ENCODE measurements around the gene DDRGK1. TPM values are rescaled to one million over a fixed set of nuclear protein-coding genes. Genes with fewer than 3 reads are reported as not detected.
"Not testable (repeated sequence)": the region's sequence is repeated elsewhere in the genome, so short reads cannot be mapped to it uniquely, and the experiment has no call there.

The DDRGK1 gene
- total and polyA plus RNA-seq, 5 experiments from 2014 or later, result 39.7 to 57.4 (median 50.5) TPM

DNA sequence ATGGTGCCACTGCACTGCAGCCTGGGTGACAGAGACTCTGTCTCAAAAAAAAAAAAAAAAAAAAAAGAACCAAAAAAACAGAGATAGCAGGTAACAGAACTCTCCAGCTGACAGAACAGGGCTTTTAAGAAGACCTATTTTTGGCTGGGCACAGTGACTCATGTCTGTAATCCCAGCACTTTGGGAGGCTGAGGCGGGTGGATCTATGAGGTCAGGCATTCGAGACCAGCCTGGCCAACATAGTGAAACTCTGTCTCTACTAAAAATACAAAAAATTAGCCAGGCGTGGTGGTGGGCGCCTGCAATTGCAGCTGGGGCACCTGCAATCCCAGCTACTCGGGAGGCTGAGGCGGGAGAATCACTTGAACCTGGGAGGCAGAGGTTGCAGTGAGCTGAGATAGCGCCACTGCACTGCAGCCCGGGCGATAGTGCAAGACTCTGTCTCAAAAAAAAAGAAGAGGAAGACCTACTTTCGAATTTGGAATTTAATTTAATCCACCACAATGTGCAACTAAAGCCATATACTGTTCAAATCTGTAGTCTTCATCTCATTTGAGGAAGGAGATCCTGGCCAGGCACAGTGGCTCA is 52.3 kb downstream of the DDRGK1 start:
- not testable (repeated sequence) for DNase-seq, H3K27me3 Mint-ChIP-seq, H3K9me3 Mint-ChIP-seq, ATAC-seq
- Mint-ChIP-seq H3K36me3 (peaks cover 0 to 79% (median 0%) of the 10 kb centered on the region in 3 donors), H3K4me3 (peak overlapping the region in 3 of 10 donors; percentile 4 to 26 (median 10)), H3K4me1 (peaks cover 27 to 85% (median 79%) of the 10 kb centered on the region in 4 donors), H3K27ac (peak overlapping the region in 8 of 10 donors; percentile 32 to 72 (median 47))
- POLR2A ChIA-PET, result interaction anchor here (0.7 to 1.5 kb wide), 2 partner anchors 69 to 78 kb away, joined by 3 read pairs; no protein-coding TSS in a partner anchor

DNA sequence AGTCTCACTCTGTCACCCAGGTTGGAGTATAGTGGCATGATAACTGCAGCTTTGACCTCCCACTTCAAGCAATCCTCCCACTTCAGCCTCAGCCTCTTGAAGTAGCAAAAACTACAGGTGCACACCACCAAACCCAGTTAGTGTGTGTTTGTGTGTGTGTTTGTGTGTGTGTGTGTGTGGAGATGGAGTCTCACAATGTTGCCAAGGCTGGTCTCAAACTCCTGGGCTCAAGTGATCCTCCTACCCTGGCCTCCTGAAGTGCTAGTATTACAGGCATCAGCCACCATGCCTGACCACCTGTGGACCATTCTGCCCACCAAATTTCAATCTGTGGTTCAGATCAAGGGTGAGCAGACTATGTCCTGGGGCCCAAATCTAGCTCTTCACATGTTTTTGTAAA is 53.6 kb downstream of the DDRGK1 start:
- peak overlapping the region in 8 of 10 donors; percentile 29 to 83 (median 62) for H3K27ac Mint-ChIP-seq
- no peaks in the 10 kb centered on the region for H3K27me3 Mint-ChIP-seq
- H3K4me3 Mint-ChIP-seq, result peak overlapping the region in 1 of 10 donors; percentile 39
- H3K36me3 Mint-ChIP-seq, result peaks cover 0 to 85% (median 3%) of the 10 kb centered on the region in 3 donors
- DNase-seq, result no peak
- POLR2A ChIA-PET, result interaction anchor here (0.5 kb wide), 1 partner anchor 9 kb away, joined by 5 read pairs; no protein-coding TSS in a partner anchor
- H3K9me3 Mint-ChIP-seq, result no peaks in the 10 kb centered on the region
- peaks cover 21 to 75% (median 74%) of the 10 kb centered on the region in 4 donors for H3K4me1 Mint-ChIP-seq
- no peak for ATAC-seq

DNA sequence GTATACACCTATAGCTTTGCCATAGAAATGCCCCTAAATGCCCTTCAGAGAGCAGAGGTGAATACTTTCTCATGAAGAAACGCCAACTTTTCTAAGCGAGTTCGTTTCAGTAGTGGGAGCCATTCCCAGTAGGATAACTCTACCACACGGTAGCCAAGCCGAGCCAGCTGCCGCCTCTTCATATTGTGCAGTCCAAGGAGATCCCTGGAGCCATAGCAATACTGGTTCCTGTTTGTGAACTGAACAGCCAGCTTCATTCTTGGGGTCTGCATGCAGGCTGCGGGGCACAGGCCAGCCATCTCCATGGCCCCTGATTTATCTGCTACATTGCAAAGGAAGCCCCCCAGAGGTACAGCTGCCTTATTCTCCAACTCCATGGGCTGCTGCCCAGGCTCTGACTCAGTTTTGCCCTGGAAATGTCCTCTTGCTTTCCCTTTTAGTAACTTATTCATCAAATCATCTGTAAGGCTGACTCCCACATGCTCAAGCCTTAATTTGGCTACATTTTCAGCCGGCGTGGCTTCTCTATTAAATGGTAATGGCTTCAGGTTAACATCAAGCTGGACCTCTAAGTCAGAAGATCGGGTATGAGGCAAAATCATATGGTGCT is 57.6 kb downstream of the DDRGK1 start:
- POLR2A ChIA-PET, result interaction anchor here (1.0 kb wide), 1 partner anchor 20 kb away, joined by 3 read pairs; no protein-coding TSS in a partner anchor

DNA sequence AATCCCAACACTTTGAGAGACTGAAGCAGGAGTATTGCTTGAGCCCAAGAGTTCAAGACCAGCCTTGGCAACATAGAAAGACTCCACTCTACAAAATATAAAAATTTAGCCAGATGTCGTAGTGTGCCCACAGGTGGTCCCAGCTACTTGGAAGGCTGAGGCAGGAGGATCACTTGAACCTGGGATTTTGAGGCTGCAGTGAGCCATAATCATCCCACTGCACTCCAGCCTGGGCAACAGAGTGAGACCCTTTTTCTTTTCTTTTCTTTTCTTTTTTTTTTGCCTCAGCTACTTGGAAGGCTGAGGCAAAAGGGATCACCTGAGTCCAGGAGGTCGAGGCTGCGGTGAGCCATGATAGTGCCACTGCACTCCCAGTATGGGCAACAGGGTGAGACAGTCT is 62.7 kb downstream of the DDRGK1 start:
- Mint-ChIP-seq H3K4me3 (no peak overlapping the region), H3K9me3 (no peaks in the 10 kb centered on the region), H3K27ac (peak overlapping the region in 1 of 10 donors; percentile 40), H3K27me3 (no peaks in the 10 kb centered on the region), H3K36me3 (peaks cover 0 to 40% (median 14%) of the 10 kb centered on the region in 3 donors), H3K4me1 (peaks cover 16 to 30% (median 26%) of the 10 kb centered on the region in 4 donors)
- POLR2A ChIA-PET, result interaction anchor here (1.1 kb wide), 1 partner anchor 16 kb away, joined by 3 read pairs; no protein-coding TSS in a partner anchor
- ATAC-seq (no peak), DNase-seq (no peak)

More for the DNA sequence above, 57.6 kb downstream of the DDRGK1 start:
- Mint-ChIP-seq H3K36me3 (peaks cover 0 to 71% (median 14%) of the 10 kb centered on the region in 3 donors), H3K27ac (peak overlapping the region in 2 of 10 donors; percentile 39 to 50), H3K4me3 (no peak overlapping the region), H3K27me3 (no peaks in the 10 kb centered on the region), H3K9me3 (no peaks in the 10 kb centered on the region), H3K4me1 (peaks cover 18 to 52% (median 49%) of the 10 kb centered on the region in 4 donors)
- no peak for DNase-seq
- no peak for ATAC-seq

Other genes starting within 250 kb of the DDRGK1 start
- gene GNRH2, start 161.1 kb downstream of the DDRGK1 start, total RNA-seq, result 1 to 10 TPM; 1.5 to 1.9 TPM
- not detected for gene GNRH2, start 161.1 kb downstream of the DDRGK1 start, polyA plus RNA-seq
- 10 to 100 TPM; 27.6 to 28.4 TPM for gene MRPS26, start 158.6 kb downstream of the DDRGK1 start, total RNA-seq
- 10 to 100 TPM; 59.2 to 81.8 (median 75.6) TPM for gene MRPS26, start 158.6 kb downstream of the DDRGK1 start, polyA plus RNA-seq
- gene OXT, start 133.1 kb downstream of the DDRGK1 start, total RNA-seq, result 1 to 10 TPM; 2.2 to 2.6 TPM
- gene OXT, start 133.1 kb downstream of the DDRGK1 start, polyA plus RNA-seq, result 1 to 10 TPM in 1 of 3 donors, under 1 TPM in 2; 0.53 to 2.2 (median 0.91) TPM
- gene AVP, start 120.0 kb downstream of the DDRGK1 start, total RNA-seq, result not detected
- gene AVP, start 120.0 kb downstream of the DDRGK1 start, polyA plus RNA-seq, result not detected
- 10 to 100 TPM; 37.1 to 38.0 TPM for gene FASTKD5, start 44.8 kb downstream of the DDRGK1 start, total RNA-seq
- gene FASTKD5, start 44.8 kb downstream of the DDRGK1 start, polyA plus RNA-seq, result 10 to 100 TPM; 10.7 to 18.1 (median 17.5) TPM
- 10 to 100 TPM; 15.7 to 15.8 TPM for gene UBOX5, start 44.8 kb downstream of the DDRGK1 start, total RNA-seq
- gene UBOX5, start 44.8 kb downstream of the DDRGK1 start, polyA plus RNA-seq, result 1 to 10 TPM; 4.5 to 8.6 (median 7.0) TPM
- 10 to 100 TPM; 25.5 to 26.6 TPM for gene LZTS3, start 31.1 kb downstream of the DDRGK1 start, total RNA-seq
- 1 to 10 TPM; 2.0 to 3.8 (median 3.7) TPM for gene LZTS3, start 31.1 kb downstream of the DDRGK1 start, polyA plus RNA-seq
- 10 to 100 TPM; 51.7 to 57.6 TPM for gene ITPA, start 4.8 kb upstream of the DDRGK1 start, total RNA-seq
- 10 to 100 TPM; 46.2 to 72.9 (median 56.9) TPM for gene ITPA, start 4.8 kb upstream of the DDRGK1 start, polyA plus RNA-seq
- 1 to 10 TPM; 1.3 to 2.1 TPM for gene SLC4A11, start 34.5 kb upstream of the DDRGK1 start, total RNA-seq
- gene SLC4A11, start 34.5 kb upstream of the DDRGK1 start, polyA plus RNA-seq, result not detected
- gene DNAAF9, start 203.0 kb upstream of the DDRGK1 start, total RNA-seq, result 1 to 10 TPM; 4.8 to 5.1 TPM
- gene DNAAF9, start 203.0 kb upstream of the DDRGK1 start, polyA plus RNA-seq, result 1 to 10 TPM in 2 of 3 donors, under 1 TPM in 1; 0.62 to 1.4 (median 1.0) TPM